BLaER1 treated with 17β-estradiol and CSF1 and Interleukin-3, amounts not matched to agents 10 nM and 100 nM (cell line): ENCODE measurements around the gene SRD5A1.

Experiments used
- H3K27ac ChIP-seq, 11 experiments: shearing (Covaris generic); formaldehyde crosslinking; 2 replicates each; pipeline ENCODE4 v1.8.1; 2022
- H3K27me3 ChIP-seq, 11 experiments: shearing (Covaris generic); formaldehyde crosslinking; 2 replicates each; pipeline ENCODE4 v1.8.1; 2022
- H3K36me3 ChIP-seq, 11 experiments: shearing (Covaris generic); formaldehyde crosslinking; 2 replicates each; pipeline ENCODE4 v1.8.1; 2022
- H3K4me1 ChIP-seq, 10 experiments: shearing (Covaris generic); formaldehyde crosslinking; 2 replicates each; pipeline ENCODE4 v1.8.1; 2022
- H3K4me2 ChIP-seq, 11 experiments: shearing (Covaris generic); formaldehyde crosslinking; 2 replicates each; pipeline ENCODE4 v1.8.1; 2022
- H3K4me3 ChIP-seq, 10 experiments: shearing (Covaris generic); formaldehyde crosslinking; 2 replicates each; pipeline ENCODE4 v1.8.1; 2022
- H3K9ac ChIP-seq, 11 experiments: shearing (Covaris generic); formaldehyde crosslinking; 2 replicates each; pipeline ENCODE4 v1.8.1; 2022
- H3K9me3 ChIP-seq, 11 experiments: shearing (Covaris generic); formaldehyde crosslinking; replicated peaks in 1 of 11; 2 replicates each; pipeline ENCODE4 v1.8.1; 2022
- H4K20me1 ChIP-seq, 11 experiments: shearing (Covaris generic); formaldehyde crosslinking; 2 replicates each; pipeline ENCODE4 v1.8.1; 2022
- Cebpa-rat ChIP-seq, 11 experiments: shearing (Covaris generic); IDR thresholded peaks; 2 replicates each; pipeline ENCODE4 v1.8.1; 2022

Gene SRD5A1

DNA sequence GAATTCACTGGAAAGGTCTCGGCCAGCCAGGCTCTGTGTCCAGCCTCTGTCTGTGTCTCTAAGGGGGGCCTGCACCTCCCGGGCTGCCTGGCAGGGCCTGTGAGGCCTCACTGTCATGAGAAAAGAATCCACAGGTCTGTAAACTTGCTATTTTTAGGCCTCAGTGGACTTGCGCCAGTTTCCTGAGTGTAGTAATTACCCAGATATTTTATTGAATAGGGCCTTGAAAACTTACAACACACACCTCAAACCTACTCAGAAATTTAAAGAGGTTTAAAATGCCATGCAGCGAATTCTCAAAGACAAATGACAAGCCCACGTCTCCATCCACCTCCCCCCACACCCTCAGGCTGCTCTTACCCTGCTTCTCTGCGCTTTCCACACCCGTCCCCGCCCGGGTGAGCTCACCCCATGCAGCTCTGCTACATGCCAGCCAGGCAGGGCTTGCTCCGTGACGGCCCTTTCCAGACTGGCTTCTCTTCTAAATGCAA, 71.2 kb downstream of the SRD5A1 start:
- Histone ChIP-seq H3K4me3 (no peak overlapping the region), H3K36me3 (no peaks in the 10 kb centered on the region), H3K27me3 (no peaks in the 10 kb centered on the region), H3K4me1 (peaks cover 0 to 27% (median 17%) of the 10 kb centered on the region in 10 experiments; a peak in 16 of 20 replicates), H3K4me2 (peak overlapping the region in 8 of 11 experiments; percentile 3 to 72 (median 49); a peak in 14 of 22 replicates), H3K9ac (no peak overlapping the region), H4K20me1 (no peaks in the 10 kb centered on the region), H3K27ac (peak overlapping the region in 2 of 11 experiments; percentile 10 to 25; a peak in 2 of 22 replicates), H3K9me3 (no peaks in the 10 kb centered on the region)
- no peak for TF ChIP-seq Cebpa-rat (IDR thresholded peaks at IDR 0.05)

DNA sequence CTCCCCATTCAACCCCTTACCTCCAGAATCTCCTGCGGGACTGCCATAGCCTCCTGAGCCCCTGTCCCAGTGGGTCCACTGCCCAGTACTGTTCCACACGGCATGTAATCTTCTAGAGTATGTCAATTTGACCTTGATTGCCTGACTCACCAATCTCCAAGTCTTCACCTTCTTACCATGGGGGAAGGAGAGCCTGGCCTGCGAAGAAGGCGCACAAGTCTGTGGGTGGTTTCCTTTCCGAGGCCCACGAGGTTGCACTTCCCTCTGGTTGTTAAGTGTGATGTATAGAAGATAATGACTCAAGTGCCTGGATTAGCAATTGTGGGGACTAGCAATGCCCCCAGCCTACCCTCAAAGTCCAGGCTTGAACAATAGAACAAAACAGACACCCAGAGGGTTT, 71.8 kb downstream of the SRD5A1 start:
- Histone ChIP-seq H3K27ac (peak overlapping the region in 2 of 11 experiments; percentile 24 to 40; a peak in 2 of 22 replicates), H4K20me1 (no peaks in the 10 kb centered on the region), H3K9ac (no peak overlapping the region), H3K9me3 (no peaks in the 10 kb centered on the region), H3K4me3 (no peak overlapping the region), H3K4me2 (peak overlapping the region in 6 of 11 experiments; percentile 17 to 72 (median 56); a peak in 12 of 22 replicates), H3K36me3 (no peaks in the 10 kb centered on the region), H3K27me3 (no peaks in the 10 kb centered on the region), H3K4me1 (peaks cover 0 to 27% (median 17%) of the 10 kb centered on the region in 10 experiments; a peak in 16 of 20 replicates)
- no peak for TF ChIP-seq Cebpa-rat (IDR thresholded peaks at IDR 0.05)

DNA sequence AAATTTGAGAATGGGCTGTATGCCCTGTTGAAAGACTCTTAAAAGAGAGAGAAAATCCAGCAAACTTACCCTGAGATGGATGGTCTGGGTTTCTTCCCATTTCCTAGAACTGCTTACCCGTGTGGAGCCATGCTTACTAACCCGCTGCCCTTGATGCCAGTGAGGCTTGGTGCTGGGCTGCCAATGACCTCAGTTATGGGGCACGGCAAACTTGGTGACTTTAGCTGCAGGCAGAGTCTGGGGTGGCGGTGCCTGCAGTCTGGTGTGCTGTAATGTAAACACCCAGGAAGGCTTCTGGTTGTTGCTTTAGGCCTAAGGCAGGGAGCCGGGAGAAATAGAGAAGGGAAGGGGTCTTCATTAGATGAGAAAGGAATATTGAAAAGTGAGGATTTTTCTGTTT, 72.7 kb downstream of the SRD5A1 start:
- peak overlapping the region in 4 of 11 experiments; percentile 51 to 72 (median 64); a peak in 7 of 22 replicates for H3K4me2 ChIP-seq
- H3K27ac ChIP-seq = no peak overlapping the region
- H3K4me1 ChIP-seq = peaks cover 0 to 30% (median 20%) of the 10 kb centered on the region in 10 experiments; a peak in 16 of 20 replicates
- H4K20me1 ChIP-seq = no peaks in the 10 kb centered on the region
- no peak for TF ChIP-seq Cebpa-rat (IDR thresholded peaks at IDR 0.05)
- no peaks in the 10 kb centered on the region for H3K36me3 ChIP-seq
- no peak overlapping the region for H3K4me3 ChIP-seq
- H3K9me3 ChIP-seq = no peaks in the 10 kb centered on the region
- H3K9ac ChIP-seq = no peak overlapping the region
- H3K27me3 ChIP-seq = no peaks in the 10 kb centered on the region

DNA sequence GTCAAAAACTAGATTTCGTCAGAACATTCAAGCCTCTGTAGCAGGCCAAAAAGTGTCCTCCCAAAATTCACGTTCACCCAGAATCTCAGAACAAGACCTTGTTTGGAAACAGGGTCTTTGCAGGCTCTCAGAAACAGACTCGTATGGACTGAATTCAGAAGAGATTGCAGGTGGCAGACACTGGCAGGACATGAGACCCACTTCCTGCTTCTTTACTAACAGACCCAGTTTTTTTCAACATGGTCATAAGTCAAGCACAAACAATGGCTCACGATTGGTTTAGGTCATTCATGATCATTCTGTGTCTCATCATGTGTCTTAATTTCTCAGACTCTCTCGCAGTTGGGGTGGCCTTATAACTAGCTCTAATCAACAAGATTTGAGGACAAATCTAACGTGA, 74.6 kb downstream of the SRD5A1 start:
- Histone ChIP-seq H3K4me2 (peak overlapping the region in 2 of 11 experiments; percentile 11 to 16; a peak in 1 of 22 replicates), H3K27me3 (no peaks in the 10 kb centered on the region), H3K4me1 (peaks cover 12 to 39% (median 29%) of the 10 kb centered on the region in 10 experiments; a peak in 19 of 20 replicates), H3K9me3 (no peaks in the 10 kb centered on the region), H3K36me3 (no peaks in the 10 kb centered on the region), H3K27ac (no peak overlapping the region), H3K9ac (no peak overlapping the region), H3K4me3 (no peak overlapping the region), H4K20me1 (no peaks in the 10 kb centered on the region)
- TF ChIP-seq Cebpa-rat (IDR thresholded peaks at IDR 0.05) = no peak

DNA sequence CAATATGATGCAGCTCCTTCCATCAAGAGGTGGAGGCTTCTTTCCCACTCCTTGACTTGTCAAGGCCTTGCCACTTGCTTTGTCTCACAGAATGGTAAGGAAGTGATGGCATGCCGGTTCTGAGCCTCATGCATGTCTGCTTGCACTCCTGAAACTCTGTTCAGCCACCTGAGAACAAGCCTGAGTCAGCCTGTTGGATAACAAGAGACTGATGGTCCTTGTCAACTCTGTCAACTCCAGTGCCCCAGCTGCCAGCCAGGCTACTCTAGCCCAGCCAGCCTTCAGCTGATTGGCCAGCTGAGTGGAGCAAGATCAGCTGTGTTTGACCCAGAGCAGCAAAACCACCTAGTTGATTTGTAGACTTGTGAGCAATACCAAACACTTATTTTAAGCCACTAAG, 75.6 kb downstream of the SRD5A1 start:
- no peaks in the 10 kb centered on the region for H3K9me3 ChIP-seq
- no peak overlapping the region for H3K4me3 ChIP-seq
- H3K27me3 ChIP-seq = no peaks in the 10 kb centered on the region
- H3K4me1 ChIP-seq = peaks cover 12 to 37% (median 29%) of the 10 kb centered on the region in 10 experiments; a peak in 19 of 20 replicates
- H3K36me3 ChIP-seq = no peaks in the 10 kb centered on the region
- no peak overlapping the region for H3K9ac ChIP-seq
- TF ChIP-seq Cebpa-rat (IDR thresholded peaks at IDR 0.05) = no peak
- H3K4me2 ChIP-seq = no peak overlapping the region
- H4K20me1 ChIP-seq = no peaks in the 10 kb centered on the region
- no peak overlapping the region for H3K27ac ChIP-seq

DNA sequence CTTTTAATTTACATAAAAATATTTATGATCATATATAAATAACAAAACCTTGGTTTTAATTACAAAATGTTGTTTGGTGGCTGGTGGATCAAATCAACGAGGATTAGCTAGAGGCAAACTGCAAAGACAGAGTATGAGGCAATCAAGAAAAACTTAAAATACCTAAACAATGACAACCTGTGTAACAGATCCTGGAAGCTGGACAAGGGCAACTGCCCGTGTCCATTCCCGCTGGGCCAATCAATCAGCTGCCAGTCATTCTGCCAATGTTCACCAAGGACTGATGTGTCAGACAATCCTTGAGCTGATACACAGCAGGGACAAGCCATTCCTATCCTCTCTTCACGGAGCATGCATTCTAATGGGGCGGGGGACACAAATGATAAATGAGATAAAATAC, 76.8 kb downstream of the SRD5A1 start:
- peaks cover 13 to 29% (median 22%) of the 10 kb centered on the region in 10 experiments; a peak in 19 of 20 replicates for H3K4me1 ChIP-seq

DNA sequence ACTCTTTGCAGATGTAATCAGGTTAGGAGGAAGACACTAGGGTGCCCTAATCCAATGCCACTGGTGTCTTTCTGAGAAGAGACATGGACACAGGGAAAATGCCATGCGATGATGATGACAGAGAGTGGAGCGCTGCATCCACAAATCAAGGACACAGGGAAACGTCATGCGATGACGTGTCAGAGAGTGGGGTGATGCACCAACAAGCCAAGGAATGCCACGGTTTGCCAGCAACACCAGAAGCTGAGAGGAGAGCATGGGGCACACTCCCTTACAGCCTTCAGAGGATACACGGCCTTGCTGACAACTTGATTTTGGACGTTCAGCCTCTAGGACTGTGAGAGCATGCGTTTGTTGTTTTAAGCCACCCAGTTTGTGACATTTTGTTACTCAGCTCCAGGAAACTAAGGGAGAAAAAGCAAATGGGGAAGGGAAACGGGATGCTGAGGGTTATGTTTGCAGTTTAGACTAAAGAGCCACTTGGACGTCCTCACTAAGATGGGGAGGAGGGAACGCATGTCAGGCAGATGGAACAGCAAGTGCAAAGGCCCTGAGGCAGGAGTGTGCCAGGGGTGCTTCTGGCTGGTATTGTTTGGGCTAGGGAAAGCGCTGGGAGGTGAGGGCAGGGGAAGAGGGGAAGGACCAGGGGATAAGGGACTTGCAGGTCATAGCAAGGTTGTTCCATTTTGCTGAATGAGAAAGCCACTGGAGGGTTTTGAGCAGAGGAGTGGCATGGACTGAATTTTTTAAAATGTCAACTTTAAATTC, 77.5 kb downstream of the SRD5A1 start:
- Histone ChIP-seq H3K27ac (no peak overlapping the region), H3K9me3 (no peaks in the 10 kb centered on the region), H3K27me3 (no peaks in the 10 kb centered on the region), H3K4me3 (no peak overlapping the region), H3K4me2 (peak overlapping the region in 5 of 11 experiments; percentile 69 to 96 (median 84); a peak in 11 of 22 replicates), H3K36me3 (no peaks in the 10 kb centered on the region), H3K9ac (no peak overlapping the region), H3K4me1 (peaks cover 19 to 31% (median 24%) of the 10 kb centered on the region in 10 experiments), H4K20me1 (peaks cover 11 to 17% (median 17%) of the 10 kb centered on the region in 11 experiments; a peak in 21 of 22 replicates)
- TF ChIP-seq Cebpa-rat (IDR thresholded peaks at IDR 0.05) = no peak

More for the DNA sequence above, 76.8 kb downstream of the SRD5A1 start:
- Histone ChIP-seq H3K36me3 (no peaks in the 10 kb centered on the region), H4K20me1 (peaks cover 4 to 10% (median 10%) of the 10 kb centered on the region in 11 experiments; a peak in 21 of 22 replicates), H3K27me3 (no peaks in the 10 kb centered on the region), H3K9me3 (no peaks in the 10 kb centered on the region), H3K4me2 (no peak overlapping the region), H3K27ac (no peak overlapping the region), H3K9ac (no peak overlapping the region), H3K4me3 (no peak overlapping the region)
- TF ChIP-seq Cebpa-rat (IDR thresholded peaks at IDR 0.05) = no peak

DNA sequence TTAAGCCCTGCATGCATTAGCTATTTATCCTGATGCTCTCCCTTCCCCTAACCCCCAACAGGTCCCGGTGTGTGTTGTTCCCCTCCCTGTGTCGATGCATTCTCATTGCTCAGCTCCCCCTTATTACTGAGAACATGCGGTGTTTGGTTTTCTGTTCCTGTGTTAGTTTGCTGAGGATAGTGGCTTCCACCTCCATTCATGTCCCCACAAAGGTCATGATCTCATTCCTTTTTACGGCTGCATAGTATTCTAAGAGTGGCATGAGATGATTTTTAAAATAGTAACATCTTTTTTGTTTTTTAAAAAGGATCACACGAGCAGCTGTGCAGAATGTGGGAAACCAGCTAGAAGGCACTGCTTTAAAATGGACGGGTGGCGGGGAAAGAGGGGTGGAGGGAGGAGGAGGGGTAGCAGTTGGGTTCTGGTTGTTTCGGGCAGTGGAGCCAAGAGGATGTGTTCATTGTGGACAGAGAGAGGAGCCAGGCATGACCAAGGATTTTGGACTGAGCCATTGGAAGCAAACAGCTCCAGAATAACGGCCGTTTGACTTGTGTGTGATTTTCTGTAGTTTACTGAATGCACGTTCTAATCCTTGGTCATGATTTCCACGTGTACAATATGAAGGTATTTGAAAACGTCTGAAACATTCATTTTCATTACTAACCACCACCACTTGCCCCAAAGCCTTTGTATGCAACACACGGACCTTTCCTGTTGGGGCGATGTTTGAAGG, 78.3 kb downstream of the SRD5A1 start:
- Histone ChIP-seq H3K9ac (peak overlapping the region; percentile 83 to 94 (median 92)), H3K27ac (peak overlapping the region; percentile 80 to 97 (median 92); a peak in 21 of 22 replicates)

More for the DNA sequence above, 78.3 kb downstream of the SRD5A1 start:
- TF ChIP-seq Cebpa-rat (IDR thresholded peaks at IDR 0.05) = no peak
- Histone ChIP-seq H3K27me3 (no peaks in the 10 kb centered on the region), H3K4me1 (peaks cover 24 to 39% (median 29%) of the 10 kb centered on the region in 10 experiments), H3K4me2 (peak overlapping the region; percentile 69 to 98 (median 92)), H4K20me1 (peaks cover 19 to 26% (median 25%) of the 10 kb centered on the region in 11 experiments), H3K36me3 (peaks cover 0 to 8% (median 6%) of the 10 kb centered on the region in 11 experiments; a peak in 10 of 22 replicates), H3K4me3 (peak overlapping the region; percentile 69 to 90 (median 85)), H3K9me3 (no peaks in the 10 kb centered on the region)
